DMS53 (cell line): Measurements from ENCODE around the gene SMYD5.

ENCODE experiments used
- DNase-seq: peaks from one replicate; lab custom pipeline; 2025; lab: John Stamatoyannopoulos, UW

SMYD5 gene

DNA sequence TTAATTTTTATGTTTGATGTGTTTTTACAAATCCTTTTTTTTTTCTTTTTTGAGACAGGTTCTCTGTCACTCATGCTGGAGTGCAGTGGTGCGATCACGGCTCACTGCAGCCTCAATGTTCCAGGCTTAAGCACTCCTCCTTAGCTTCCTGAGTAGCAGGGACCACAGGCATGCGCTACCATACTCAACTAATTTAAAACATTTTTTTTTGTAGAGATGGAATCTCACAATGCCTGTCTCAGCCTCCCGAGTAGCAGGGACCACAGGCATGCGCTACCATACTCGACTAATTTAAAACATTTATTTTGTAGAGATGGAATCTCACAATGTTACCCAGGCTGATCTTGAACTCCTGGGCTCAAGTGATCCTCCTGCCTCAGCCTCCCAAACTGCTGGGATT lies 8.4 kb upstream of the SMYD5 start:
- no peak for DNase-seq

DNA sequence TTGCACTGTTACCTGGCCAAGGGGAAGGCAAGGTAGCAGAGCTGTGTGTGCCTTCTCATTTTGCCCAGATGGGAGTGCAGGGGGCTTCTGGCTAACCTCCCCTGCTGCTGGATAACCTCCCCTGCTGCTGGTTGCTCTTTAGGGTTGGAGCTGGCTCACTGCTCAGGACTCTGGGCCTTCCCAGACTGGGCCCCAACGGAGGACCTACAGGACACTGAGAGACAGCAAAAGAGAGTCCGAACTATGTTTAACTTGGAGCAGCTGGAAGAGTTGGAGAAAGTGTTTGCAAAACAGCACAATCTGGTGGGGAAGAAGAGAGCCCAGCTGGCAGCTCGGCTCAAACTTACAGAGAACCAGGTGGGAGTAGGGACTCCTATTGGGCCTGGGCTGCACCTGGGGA lies 5.8 kb upstream of the SMYD5 start:
- no peak for DNase-seq

- no peak for DNase-seq
Observed at GRCh38 chr2:73210019-73210418, 4.0 kb upstream of the SMYD5 start.

DNA sequence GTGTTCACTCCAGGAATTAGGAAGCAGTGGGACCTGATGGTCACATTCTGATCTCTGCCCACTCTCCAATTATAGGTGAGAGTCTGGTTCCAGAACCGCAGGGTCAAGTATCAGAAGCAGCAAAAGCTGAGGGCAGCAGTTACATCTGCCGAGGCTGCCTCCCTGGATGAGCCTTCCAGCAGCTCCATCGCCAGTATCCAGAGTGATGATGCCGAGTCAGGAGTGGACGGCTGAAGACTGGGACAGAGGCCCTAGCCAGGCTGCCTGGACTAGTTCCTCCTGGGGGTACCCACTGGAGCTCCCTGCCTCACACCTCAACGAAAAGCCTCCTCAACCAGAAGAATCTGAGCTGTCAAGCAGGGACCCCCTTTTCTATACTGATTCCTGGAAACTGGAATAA lies 3.3 kb upstream of the SMYD5 start:
- no peak for DNase-seq

DNA sequence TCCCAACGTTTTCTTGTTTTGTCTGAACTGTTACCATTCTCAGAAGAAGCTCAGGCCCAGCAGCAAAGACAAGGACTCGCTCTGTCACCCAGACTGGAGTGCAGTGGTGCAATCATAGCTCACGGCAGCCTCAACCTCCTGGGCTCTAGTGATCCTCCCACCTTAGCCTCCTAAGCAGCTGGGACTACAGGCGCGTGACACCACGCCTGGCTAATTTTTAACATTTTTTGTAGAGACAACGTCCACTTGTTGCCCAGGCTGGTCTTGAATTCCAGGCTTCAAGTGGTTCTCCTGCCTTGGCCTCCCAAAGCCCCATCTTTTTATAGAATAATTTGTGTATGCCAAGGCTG lies 2.0 kb upstream of the SMYD5 start:
- DNase-seq: no peak

- DNase-seq: peak; percentile 89
Observed at GRCh38 chr2:73212448-73213176, 1.4 kb upstream of the SMYD5 start.

GRCh38 chr2:73215254-73215653 lies 1.2 kb downstream of the SMYD5 start:
- DNase-seq: no peak

DNA sequence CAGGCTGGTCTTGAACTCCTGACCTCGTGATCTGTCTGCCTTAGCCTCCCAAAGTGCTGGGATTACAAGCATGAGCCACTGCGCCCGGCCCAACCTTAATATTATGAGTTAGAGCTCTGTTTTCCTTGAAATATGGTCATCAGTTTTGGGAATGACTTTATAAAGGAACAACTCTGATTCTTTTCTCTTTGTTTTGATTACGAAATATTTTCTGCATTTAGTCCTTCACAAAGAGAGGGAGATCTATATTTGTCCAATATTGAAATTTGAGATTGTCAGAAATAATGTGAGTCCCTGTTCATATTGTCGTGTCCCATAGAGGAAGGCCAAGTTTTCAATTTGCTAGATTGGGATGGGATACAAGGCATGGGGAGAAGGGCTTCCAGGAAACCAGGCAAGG lies 3.1 kb downstream of the SMYD5 start:
- no peak for DNase-seq

- DNase-seq: no peak
Observed at GRCh38 chr2:73217826-73218225, 3.8 kb downstream of the SMYD5 start.

- DNase-seq: no peak
Observed at GRCh38 chr2:73218298-73218697, 4.3 kb downstream of the SMYD5 start.

DNA sequence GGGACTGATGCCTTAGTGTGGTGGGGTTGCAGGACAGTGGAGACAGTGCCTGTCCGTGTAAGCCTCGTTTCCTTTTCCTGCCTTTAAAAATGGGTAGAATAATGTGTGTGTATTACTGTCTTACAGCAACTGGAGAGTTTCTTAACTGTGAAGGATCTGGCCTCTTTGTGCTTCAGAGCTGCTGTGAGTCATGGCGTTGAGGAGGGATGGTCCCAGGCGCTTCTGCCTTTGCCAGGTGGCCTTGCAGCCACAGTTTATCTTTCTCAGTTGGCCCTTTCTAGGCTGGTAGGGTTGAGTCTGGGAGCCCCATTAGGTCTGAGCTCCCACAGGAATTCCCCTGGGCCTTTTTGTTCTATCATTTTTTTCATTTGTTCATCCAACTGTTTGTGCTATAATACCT lies 9.8 kb downstream of the SMYD5 start:
- DNase-seq: no peak

DNA sequence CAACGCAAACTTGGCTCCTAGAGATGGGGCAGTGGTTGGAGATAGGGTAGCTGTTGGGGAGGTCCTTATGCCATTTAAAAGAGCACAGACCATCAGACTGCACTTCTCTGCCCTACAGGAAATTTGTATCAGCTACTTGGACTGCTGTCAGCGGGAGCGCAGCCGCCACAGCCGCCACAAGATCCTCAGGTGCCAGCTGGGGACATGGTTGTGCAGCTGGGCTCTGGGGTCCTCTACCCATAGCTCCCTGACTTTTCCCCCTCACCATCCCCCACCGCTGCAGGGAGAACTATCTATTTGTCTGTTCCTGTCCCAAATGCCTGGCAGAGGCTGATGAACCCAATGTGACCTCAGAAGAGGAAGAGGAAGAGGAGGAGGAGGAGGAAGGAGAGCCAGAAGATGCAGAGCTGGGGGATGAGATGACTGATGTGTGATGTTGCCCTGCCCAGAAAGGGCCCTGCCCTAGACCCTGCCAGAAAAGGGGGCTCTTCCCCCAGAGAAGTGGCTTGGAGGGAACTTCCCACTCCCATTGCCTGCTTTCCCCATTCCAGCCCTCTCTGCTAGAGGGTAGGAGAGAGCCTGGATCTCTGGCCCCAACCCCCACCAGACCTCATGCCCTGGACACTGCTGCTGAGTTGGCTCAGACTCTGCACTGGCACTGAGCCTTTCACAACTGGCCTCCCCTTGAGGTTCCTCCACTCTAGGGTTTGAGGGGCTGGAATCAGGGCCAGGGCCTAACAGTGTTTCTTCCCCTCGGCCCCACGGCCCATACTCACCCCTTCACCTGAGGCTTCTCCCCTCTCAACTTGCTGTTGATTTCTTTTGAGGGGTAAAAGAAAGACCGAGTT lies 11.7 kb downstream of the SMYD5 start:
- no peak for DNase-seq

- DNase-seq: no peak
Observed at GRCh38 chr2:73227086-73227485, 13.0 kb downstream of the SMYD5 start.

- DNase-seq: no peak
Observed at GRCh38 chr2:73228631-73229030, 14.6 kb downstream of the SMYD5 start.

DNA sequence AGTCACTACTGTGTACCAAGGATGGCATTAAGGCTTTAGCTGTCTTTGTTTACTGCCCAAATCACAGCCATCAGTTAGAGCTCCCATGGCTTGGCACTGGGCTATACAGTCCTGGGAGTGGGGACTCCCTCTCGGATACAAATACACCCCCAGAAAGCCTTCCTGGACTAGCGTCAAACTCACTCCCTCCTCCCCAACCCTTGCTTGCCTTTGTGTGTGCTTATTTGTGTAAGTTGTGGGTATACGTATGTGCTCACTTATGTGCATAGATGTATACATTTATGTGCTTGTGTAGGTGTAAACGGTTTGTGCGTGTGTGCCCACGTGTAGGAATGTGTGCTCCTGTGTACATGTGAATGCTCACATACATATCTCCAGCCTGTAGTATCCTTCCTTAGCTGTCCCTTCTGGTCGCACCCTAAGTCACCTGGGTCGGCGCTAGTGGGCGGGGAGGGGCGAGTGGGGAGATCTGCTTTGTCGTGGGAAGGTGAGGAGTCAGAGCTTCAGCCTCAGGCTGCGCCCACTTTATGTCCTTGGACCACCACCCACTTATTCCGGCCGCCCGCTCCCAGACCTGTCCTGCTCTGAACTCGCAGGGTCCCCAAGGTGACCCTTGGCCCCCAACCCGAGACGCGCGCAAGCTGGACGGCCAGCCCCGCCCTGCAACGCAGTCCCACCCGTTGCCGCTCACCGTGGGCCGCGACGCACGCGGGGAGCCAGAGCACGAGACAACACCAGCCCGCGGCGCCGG lies 18.5 kb downstream of the SMYD5 start:
- peak; percentile 72 for DNase-seq

GRCh38 chr2:73233154-73233931 lies 19.3 kb downstream of the SMYD5 start, which contains the start of gene PRADC1:
Gene PRADC1, minus strand, starts transcription at chr2:73233239. Its CDS starts 79 bp downstream, at chr2:73233160.
- DNase-seq: peak; percentile 100

DNA sequence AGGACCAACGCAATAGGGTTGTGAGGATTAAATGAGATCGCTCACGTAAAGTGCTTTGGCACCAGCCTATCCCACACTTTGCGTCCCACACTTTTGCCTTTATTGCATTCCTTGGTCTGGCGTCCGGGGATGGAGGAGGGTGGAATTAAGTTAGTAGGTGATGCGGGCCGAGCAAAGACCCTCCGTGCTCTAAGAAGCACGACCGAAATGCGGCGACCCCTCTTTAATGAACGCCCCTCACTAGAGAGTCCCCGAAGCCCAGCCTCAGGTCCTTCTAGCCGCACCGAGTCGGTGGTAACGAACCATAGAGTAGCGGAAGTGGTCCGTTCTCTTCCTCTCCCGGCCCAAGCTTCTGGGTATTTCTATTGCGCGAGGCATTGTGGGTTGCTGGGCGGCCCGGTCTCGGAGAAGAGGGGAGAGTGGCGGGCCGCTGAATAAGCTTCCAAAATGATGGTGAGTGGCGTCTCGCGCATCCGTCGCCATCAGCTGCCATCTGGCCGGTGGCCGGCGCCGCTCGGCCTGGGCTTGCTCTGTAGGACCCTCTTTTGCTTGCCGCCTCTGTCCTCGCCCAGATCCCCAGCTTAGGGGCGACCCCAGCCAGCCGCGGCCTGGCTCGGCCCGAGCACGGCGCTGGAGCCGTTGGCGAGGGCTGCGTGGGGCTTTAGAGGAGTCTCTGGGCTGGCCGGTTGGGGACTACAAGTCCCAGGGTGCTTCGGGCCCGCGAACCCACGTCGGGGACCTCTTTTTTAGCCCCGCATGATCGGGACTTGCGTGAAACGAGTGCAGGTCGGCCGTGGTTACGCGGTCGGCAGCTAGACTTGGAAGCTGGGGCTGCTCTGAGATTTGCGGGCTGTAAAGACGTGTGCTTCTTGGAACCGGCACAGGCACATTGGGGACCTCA lies 20.1 kb downstream of the SMYD5 start, which contains the start of gene CCT7:
Gene CCT7 (plus strand): TSS at position 377 of the 901 bp plus-strand sequence. CDS start 71 bp downstream, at position 448.
- DNase-seq: peak; percentile 97

DNA sequence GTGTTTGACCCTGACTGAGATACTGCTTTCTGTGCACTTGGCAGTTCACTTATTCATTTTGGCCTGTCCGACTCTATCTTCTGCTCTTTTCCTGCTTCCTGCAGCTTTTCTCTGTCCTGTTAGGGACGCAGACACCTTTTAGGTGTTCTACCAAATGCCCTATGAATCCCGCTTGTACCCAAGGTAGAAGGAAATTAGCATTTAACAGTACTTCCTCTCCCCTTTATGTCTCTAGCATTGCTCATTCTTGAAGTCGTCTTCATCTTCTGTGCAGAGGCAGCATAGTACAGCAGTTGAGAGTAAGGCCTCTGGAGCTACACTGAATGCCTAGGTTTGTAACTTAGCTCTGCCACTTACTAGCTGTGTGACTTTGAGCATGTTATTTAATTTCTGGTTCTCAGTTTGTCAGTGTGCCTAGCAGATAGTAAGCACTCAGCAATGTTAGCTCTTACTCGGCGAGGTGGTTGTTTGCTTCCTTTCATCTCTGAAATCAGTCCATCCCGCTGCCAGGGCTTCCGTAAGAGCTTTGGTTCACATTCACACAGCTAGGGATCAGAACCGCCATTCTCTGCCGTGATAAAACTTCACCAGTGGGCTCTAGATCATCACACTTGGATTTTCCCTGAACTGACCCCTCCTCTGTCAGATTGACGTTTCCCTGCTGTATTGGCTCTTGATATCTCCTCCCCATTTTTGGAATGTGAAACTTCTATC lies 21.4 kb downstream of the SMYD5 start:
- no peak for DNase-seq

DNA sequence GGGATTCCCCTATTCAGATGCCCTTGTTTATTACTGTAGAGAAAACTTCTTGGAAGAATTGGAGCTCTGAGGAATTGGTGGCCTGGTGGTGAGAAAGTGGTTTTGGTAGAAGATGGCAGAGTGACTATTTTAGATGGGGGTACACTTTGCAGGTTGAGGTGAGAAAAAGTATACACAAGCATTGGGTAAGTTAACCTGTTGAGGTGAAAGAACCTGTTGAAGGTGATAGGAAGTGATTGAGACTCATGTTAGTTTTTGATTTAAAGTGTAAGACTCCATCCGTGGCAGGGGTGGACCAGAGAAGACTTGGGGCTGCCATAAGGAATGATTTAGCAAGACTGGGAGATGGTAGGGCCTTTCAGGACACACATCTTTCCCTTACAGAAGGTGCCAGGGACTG lies 23.1 kb downstream of the SMYD5 start:
- DNase-seq: no peak

DNA sequence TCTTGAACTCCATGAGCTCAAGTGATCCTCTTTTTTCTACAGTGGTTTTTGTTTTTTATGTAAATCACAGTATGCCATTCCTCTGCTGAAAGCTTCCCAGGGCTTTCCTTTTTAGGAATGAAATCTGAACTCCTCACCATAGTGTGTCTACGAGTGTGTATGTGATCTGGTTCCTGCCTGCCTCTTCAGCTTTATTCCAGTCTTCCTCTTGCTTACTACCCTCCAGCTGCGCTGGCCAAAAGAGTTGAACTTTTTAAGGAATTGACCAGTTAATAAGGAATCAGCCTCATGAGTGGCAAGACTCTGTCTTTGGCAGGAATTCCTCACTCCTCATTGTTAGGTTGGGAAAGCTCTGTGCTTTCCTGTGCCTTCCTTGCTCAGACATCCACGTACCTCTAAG lies 24.1 kb downstream of the SMYD5 start:
- DNase-seq: no peak
